Measurements from ENCODE around the gene EPHA10.

- TF ChIP-seq FOXP1 (CRISPR knock-in tag; IDR thresholded peaks at IDR 0.05; ENCODE audit: borderline replicate concordance) = no peak
- no peak for TF ChIP-seq MYBL2 (CRISPR knock-in tag; IDR thresholded peaks at IDR 0.05)
- TF ChIP-seq MAX (CRISPR knock-in tag; IDR thresholded peaks at IDR 0.05) = no peak
Observed at GRCh38 chr1:37701051-37701450, 63.9 kb downstream of the EPHA10 start.

Data from WTC11 (cell line).